ENCODE data around the gene KRTAP22-2. TPM values are rescaled to one million over a fixed set of nuclear protein-coding genes. Genes with fewer than 3 reads are reported as not detected.

Gene KRTAP22-2
- total and polyA plus RNA-seq, 2 of the 4 experiments (the other 2 are of a cell fraction): not detected

DNA sequence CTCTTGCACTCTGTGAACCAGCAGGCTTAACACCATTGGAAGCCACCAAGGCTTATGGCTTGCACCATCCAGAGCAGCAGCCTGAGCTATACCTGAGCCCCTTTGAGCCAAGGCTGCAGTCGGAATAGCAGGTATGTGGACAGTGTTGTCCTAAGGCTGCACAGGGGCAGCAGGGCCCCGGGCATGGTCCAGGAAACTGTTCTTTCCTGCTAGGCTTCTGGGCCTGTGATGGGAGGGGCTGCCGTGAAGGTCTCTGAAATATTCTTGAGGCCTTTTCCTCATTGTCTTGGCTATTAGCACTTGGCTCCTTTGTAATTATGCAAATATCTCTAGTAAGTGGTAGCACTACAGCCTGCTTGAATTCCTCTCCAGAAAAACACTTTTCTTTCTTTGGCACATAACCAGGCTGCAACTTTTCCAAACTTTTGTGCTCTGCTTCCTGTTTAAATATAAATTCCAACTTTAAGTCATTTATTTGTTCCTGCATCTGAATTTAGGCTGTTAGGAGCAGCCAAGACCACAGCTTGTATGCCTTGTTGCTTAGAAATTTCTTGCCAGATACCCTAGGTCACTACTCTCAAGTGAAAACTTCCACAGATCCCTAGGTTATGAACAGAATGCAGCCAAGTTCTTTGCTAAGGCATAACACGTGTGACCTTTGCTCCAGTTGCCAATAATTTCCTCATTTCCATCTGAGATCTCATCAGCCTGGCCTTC, 35.4 kb upstream of the KRTAP22-2 start:
- 21% methylated on average over 2 of the region's 4 CpGs; no CpG with 5 or more reads in 1 of the 2 experiments for WGBS, 2 experiments (ENCODE audit: extremely low coverage in 2 of 2, insufficient read length in 1 of 2)
- dilution Hi-C loops (cut with HindIII; ENCODE audit: low sequenced_read_pairs, unreplicated experiment): no loop called here
- TF ChIP-seq RAD21 (IDR thresholded peaks at IDR 0.05; ENCODE audit: low read length) (no peak), USF2 (IDR thresholded peaks at IDR 0.05; ENCODE audit: low read depth, low read length) (no peak), FOS (IDR thresholded peaks at IDR 0.05; ENCODE audit: low read depth, low read length) (no peak), CHD1 (IDR thresholded peaks at IDR 0.05; ENCODE audit: low read depth, low read length) (no peak), MAFK (IDR thresholded peaks at IDR 0.05; ENCODE audit: low read depth, low read length) (no peak), CEBPB (IDR thresholded peaks at IDR 0.05; ENCODE audit: low read depth, low read length) (no peak), MXI1 (IDR thresholded peaks at IDR 0.05; ENCODE audit: borderline replicate concordance, low read depth, low read length) (no peak), SMC3 (IDR thresholded peaks at IDR 0.05; ENCODE audit: low read depth, low read length) (no peak), CTCF (conservative IDR thresholded peaks at IDR 0.05; ENCODE audit: low read depth, low read length) (no peak), BHLHE40 (IDR thresholded peaks at IDR 0.05; ENCODE audit: low read depth, low read length) (no peak), RFX5 (IDR thresholded peaks at IDR 0.05; ENCODE audit: low read depth, low read length) (no peak), POLR2A (IDR thresholded peaks at IDR 0.05; ENCODE audit: low read depth, low read length) (no peak), RCOR1 (IDR thresholded peaks at IDR 0.05; ENCODE audit: insufficient replicate concordance, low read length) (no peak), MAZ (IDR thresholded peaks at IDR 0.05; ENCODE audit: borderline replicate concordance, low read depth, low read length) (no peak), NFE2L2 (IDR thresholded peaks at IDR 0.05; ENCODE audit: low read depth, low read length) (no peak)
- TF ChIP-seq, protein P1, sequence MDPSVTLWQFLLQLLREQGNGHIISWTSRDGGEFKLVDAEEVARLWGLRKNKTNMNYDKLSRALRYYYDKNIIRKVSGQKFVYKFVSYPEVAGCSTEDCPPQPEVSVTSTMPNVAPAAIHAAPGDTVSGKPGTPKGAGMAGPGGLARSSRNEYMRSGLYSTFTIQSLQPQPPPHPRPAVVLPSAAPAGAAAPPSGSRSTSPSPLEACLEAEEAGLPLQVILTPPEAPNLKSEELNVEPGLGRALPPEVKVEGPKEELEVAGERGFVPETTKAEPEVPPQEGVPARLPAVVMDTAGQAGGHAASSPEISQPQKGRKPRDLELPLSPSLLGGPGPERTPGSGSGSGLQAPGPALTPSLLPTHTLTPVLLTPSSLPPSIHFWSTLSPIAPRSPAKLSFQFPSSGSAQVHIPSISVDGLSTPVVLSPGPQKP (IDR thresholded peaks at IDR 0.05; ENCODE audit: borderline replicate concordance, low read depth, low read length): no peak

More for the DNA sequence above, 35.4 kb upstream of the KRTAP22-2 start:
- H4K8ac ChIP-seq (ENCODE audit: low read depth in 2 of 2, low read length in 2 of 2): no peak overlapping the region
- no peak overlapping the region for H2BK15ac ChIP-seq (ENCODE audit: low read depth, low read length)
- H3K79me1 ChIP-seq (ENCODE audit: low read depth in 1 of 2, low read length in 2 of 2): no peaks in the 10 kb centered on the region
- no peak overlapping the region for H3K23ac ChIP-seq (ENCODE audit: low read depth, low read length)
- BruUV-seq (replicated peaks): no TSS peak
- H2BK20ac ChIP-seq (ENCODE audit: low read depth, low read length): no peak overlapping the region
- H4K5ac ChIP-seq (ENCODE audit: low read depth, low read length): no peak overlapping the region
- H2AK9ac ChIP-seq (replicated peaks; ENCODE audit: low read depth, low read length, poor library complexity): no peak overlapping the region
- no peak overlapping the region for H2BK120ac ChIP-seq (ENCODE audit: low read depth, low read length)
- no peak overlapping the region for H3K4me2 ChIP-seq (ENCODE audit: low read depth, low read length)
- CTCF ChIA-PET: no interaction called here
- H3K36me3 ChIP-seq (ENCODE audit: control insufficient read depth, insufficient read depth, low read length): no peaks in the 10 kb centered on the region
- H2AK5ac ChIP-seq (ENCODE audit: low read depth, low read length): no peak overlapping the region
- in situ Hi-C loops (cut with MboI; ENCODE audit: low sequenced_read_pairs) (no loop called here), intact Hi-C loops (cut with micrococcal nuclease) (no loop called here)
- POLR2A ChIA-PET (ENCODE audit: unreplicated experiment): no interaction called here
- H3K4me1 ChIP-seq (ENCODE audit: control insufficient read depth, insufficient read depth, low read length): no peaks in the 10 kb centered on the region
- no peak overlapping the region for H4K91ac ChIP-seq (ENCODE audit: insufficient read depth, low read depth, low read length)
- H3K18ac ChIP-seq (ENCODE audit: low read depth, low read length): no peak overlapping the region
- no peak overlapping the region for H3K27ac ChIP-seq (ENCODE audit: insufficient read depth, low read length)
- no peak overlapping the region for H3K14ac ChIP-seq (replicated peaks; ENCODE audit: low read depth, low read length)
- H3K9me3 ChIP-seq (ENCODE audit: control insufficient read depth, insufficient read depth, low read length): peaks cover 19% of the 10 kb centered on the region
- H3K4ac ChIP-seq (ENCODE audit: low read depth, low read length): no peak overlapping the region
- H3K9ac ChIP-seq (ENCODE audit: low read depth, low read length): no peak overlapping the region
- H3K4me3 ChIP-seq (ENCODE audit: insufficient read depth, low read depth, low read length): no peak overlapping the region
- DNase-seq (no peak), ATAC-seq (ENCODE audit: low read depth) (no peak)
- no peak overlapping the region for H2AFZ ChIP-seq (replicated peaks; ENCODE audit: low read length, poor library complexity)
- H2BK5ac ChIP-seq (ENCODE audit: low read depth, low read length, poor library complexity, severe bottlenecking): no peak overlapping the region
- no peak overlapping the region for H3K56ac ChIP-seq (ENCODE audit: extremely low read depth, insufficient read depth, low read length)
- H3K9me1 ChIP-seq (ENCODE audit: insufficient read depth, low read length): no peaks in the 10 kb centered on the region
- H4K20me1 ChIP-seq (ENCODE audit: insufficient read depth, low read length): no peaks in the 10 kb centered on the region
- no peaks in the 10 kb centered on the region for H3K27me3 ChIP-seq (ENCODE audit: control insufficient read depth, insufficient read depth, low read length)
